ENCODE measurements around the gene SPATA46. TPM values are rescaled to one million over a fixed set of nuclear protein-coding genes. Genes with fewer than 3 reads are reported as not detected.
A peak's percentile ranks its signal among the peaks of the same experiment; 100 is the strongest.

SPATA46 gene
- total RNA-seq, 1 donor from 2014 or later = not detected

DNA sequence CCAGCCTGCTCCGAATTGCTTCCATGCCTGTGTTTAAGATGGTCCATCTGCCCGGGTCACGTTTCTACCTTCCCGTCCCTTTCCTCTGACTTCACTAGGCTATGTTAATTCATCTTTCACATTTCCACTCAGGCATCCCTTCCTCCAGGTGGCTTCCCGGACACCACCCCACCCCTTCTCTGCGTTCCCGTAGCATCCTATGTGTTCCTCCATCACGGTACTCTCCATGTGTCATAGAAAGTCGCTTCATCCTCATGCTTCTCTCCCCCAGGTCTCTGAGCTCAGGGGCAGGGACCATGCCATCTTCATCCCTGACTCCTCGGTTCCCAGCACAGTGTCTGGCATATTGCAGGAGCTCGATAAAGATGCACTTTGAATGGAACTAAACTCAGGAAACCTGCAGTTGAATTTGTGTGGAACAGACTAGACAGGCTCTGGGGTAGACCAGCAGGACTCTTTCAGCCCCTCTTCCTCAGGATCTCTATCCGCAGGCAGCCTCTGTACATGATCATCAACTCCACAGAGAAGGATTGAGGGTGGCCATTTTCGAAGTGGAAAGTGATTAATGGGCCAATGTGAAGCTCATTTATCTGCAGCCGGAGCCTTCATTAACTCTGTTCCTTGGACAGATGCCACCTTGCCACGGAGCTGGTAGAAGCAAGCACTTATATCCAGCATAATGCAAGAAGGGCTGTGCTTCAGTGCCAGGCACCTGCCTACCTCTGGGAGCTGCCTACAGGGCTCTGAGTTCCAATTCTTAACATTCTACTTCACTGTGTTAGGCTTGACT is 13.9 kb upstream of the SPATA46 start:
- H3K9me3 Mint-ChIP-seq (ENCODE audit: unreplicated experiment) = no peaks in the 10 kb centered on the region
- no peak overlapping the region for H3K4me3 Mint-ChIP-seq (ENCODE audit: unreplicated experiment)
- no peak overlapping the region for H3K27ac Mint-ChIP-seq (ENCODE audit: unreplicated experiment)
- H3K4me1 ChIP-seq (ENCODE audit: insufficient read depth, low read length) = peaks cover 13% of the 10 kb centered on the region
- no peaks in the 10 kb centered on the region for H3K36me3 ChIP-seq (ENCODE audit: insufficient read depth, low read length)
- no peaks in the 10 kb centered on the region for H4K20me1 ChIP-seq (ENCODE audit: insufficient read depth, low read length)
- no peak overlapping the region for H3K4me3 ChIP-seq (ENCODE audit: insufficient read depth, low read depth, low read length)
- H3K36me3 Mint-ChIP-seq (ENCODE audit: low read depth, unreplicated experiment) = peaks cover 2% of the 10 kb centered on the region
- no peaks in the 10 kb centered on the region for H3K27me3 Mint-ChIP-seq (ENCODE audit: low read depth, unreplicated experiment)
- TF ChIP-seq, protein P1, sequence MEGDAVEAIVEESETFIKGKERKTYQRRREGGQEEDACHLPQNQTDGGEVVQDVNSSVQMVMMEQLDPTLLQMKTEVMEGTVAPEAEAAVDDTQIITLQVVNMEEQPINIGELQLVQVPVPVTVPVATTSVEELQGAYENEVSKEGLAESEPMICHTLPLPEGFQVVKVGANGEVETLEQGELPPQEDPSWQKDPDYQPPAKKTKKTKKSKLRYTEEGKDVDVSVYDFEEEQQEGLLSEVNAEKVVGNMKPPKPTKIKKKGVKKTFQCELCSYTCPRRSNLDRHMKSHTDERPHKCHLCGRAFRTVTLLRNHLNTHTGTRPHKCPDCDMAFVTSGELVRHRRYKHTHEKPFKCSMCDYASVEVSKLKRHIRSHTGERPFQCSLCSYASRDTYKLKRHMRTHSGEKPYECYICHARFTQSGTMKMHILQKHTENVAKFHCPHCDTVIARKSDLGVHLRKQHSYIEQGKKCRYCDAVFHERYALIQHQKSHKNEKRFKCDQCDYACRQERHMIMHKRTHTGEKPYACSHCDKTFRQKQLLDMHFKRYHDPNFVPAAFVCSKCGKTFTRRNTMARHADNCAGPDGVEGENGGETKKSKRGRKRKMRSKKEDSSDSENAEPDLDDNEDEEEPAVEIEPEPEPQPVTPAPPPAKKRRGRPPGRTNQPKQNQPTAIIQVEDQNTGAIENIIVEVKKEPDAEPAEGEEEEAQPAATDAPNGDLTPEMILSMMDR (IDR thresholded peaks at IDR 0.05; ENCODE audit: insufficient read depth, low read depth, low read length) = no peak
- no peak for TF ChIP-seq EZH2 (IDR thresholded peaks at IDR 0.05; ENCODE audit: insufficient read depth, low read length)
- FAIRE-seq (no peak), DNase-seq (ENCODE audit: low read depth) (no peak)
- peaks cover 11% of the 10 kb centered on the region for H3K4me1 Mint-ChIP-seq (ENCODE audit: low read depth, unreplicated experiment)
- H3K79me2 ChIP-seq (ENCODE audit: insufficient read depth, low read length) = no peaks in the 10 kb centered on the region
- no peak overlapping the region for H3K9ac ChIP-seq (ENCODE audit: low read length)
- no peak overlapping the region for H3K27ac ChIP-seq (ENCODE audit: low read depth, low read length)
- H3K9me3 ChIP-seq (ENCODE audit: insufficient read depth, low read depth, low read length) = no peaks in the 10 kb centered on the region
- H3K27me3 ChIP-seq (ENCODE audit: insufficient read depth, low read length) = no peaks in the 10 kb centered on the region
- H2AFZ ChIP-seq (ENCODE audit: low read depth, low read length) = no peak overlapping the region
- no peak overlapping the region for H3K4me2 ChIP-seq (ENCODE audit: low read length)

DNA sequence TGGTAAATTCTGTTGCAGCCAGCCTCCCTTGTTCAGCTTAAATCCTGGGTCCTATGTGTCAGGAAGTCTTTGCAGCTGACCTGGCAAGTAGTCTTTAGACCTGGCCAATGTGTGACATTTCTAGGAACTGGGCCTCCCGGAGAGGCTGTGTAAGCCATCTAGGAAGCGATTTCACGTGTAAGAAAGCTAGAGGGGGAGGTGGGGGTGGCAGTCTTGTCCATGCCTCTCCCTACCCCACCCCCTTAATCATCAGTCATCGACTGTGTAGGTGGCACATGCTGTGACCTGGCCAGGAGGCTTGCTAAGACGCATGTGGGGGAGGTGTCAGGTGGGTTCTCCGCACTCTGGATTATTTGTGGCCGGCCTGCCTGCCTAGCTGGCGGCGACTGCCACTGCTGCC is 13.3 kb upstream of the SPATA46 start:
- Histone ChIP-seq H3K4me2 (ENCODE audit: low read length) (peak overlapping the region; percentile 48), H3K27ac (ENCODE audit: low read depth, low read length) (no peak overlapping the region), H3K9ac (ENCODE audit: low read length) (no peak overlapping the region), H2AFZ (ENCODE audit: low read depth, low read length) (no peak overlapping the region), H4K20me1 (ENCODE audit: insufficient read depth, low read length) (no peaks in the 10 kb centered on the region), H3K36me3 (ENCODE audit: insufficient read depth, low read length) (no peaks in the 10 kb centered on the region), H3K79me2 (ENCODE audit: insufficient read depth, low read length) (no peaks in the 10 kb centered on the region), H3K27me3 (ENCODE audit: insufficient read depth, low read length) (no peaks in the 10 kb centered on the region), H3K4me3 (ENCODE audit: insufficient read depth, low read depth, low read length) (no peak overlapping the region), H3K4me1 (ENCODE audit: insufficient read depth, low read length) (peaks cover 13% of the 10 kb centered on the region), H3K9me3 (ENCODE audit: insufficient read depth, low read depth, low read length) (no peaks in the 10 kb centered on the region)
- DNase-seq (ENCODE audit: low read depth) (no peak), FAIRE-seq (no peak)
- Mint-ChIP-seq H3K4me1 (ENCODE audit: low read depth, unreplicated experiment) (peaks cover 11% of the 10 kb centered on the region), H3K36me3 (ENCODE audit: low read depth, unreplicated experiment) (peaks cover 2% of the 10 kb centered on the region), H3K9me3 (ENCODE audit: unreplicated experiment) (peaks cover 1% of the 10 kb centered on the region), H3K4me3 (ENCODE audit: unreplicated experiment) (no peak overlapping the region), H3K27ac (ENCODE audit: unreplicated experiment) (no peak overlapping the region), H3K27me3 (ENCODE audit: low read depth, unreplicated experiment) (peaks cover 4% of the 10 kb centered on the region)
- TF ChIP-seq, protein P1 (IDR thresholded peaks at IDR 0.05; ENCODE audit: insufficient read depth, low read depth, low read length) = no peak
- TF ChIP-seq EZH2 (IDR thresholded peaks at IDR 0.05; ENCODE audit: insufficient read depth, low read length) = no peak
